ENCODE results near the gene ASS1. TPM values are rescaled to one million over a fixed set of nuclear protein-coding genes. Genes with fewer than 3 reads are reported as not detected.

The ASS1 gene
- total and polyA plus RNA-seq, 2 of the 13 experiments (the other 11 are each of a cell fraction or from before 2014, with no cell fraction given) = 77.6 to 122 TPM

- TF ChIP-seq ZNF800 (CRISPR knock-in tag; IDR thresholded peaks at IDR 0.05) = peak; percentile 84; the same call in 1 of the 2 replicates
- no peak for TF ChIP-seq RFXANK (CRISPR knock-in tag; IDR thresholded peaks at IDR 0.05)
- TF ChIP-seq ZMYM4 (CRISPR knock-in tag; IDR thresholded peaks at IDR 0.05) = peak; percentile 79; the same call in 1 of the 2 replicates
- TF ChIP-seq PAX8 (CRISPR knock-in tag; IDR thresholded peaks at IDR 0.05; ENCODE audit: borderline replicate concordance) = peak; percentile 89; the same call in 1 of the 2 replicates
- peak; percentile 81 for TF ChIP-seq FOXA3 (CRISPR knock-in tag; IDR thresholded peaks at IDR 0.05)
- TF ChIP-seq GTF3A (CRISPR knock-in tag; conservative IDR thresholded peaks at IDR 0.05) = no peak
- TF ChIP-seq GLI4 (CRISPR knock-in tag; IDR thresholded peaks at IDR 0.05; ENCODE audit: borderline replicate concordance) = no peak
- TF ChIP-seq MEIS2 (CRISPR knock-in tag; IDR thresholded peaks at IDR 0.05) = peak; percentile 98
- no peak for TF ChIP-seq ATRX (CRISPR knock-in tag; IDR thresholded peaks at IDR 0.05; ENCODE audit: borderline replicate concordance)
- peak; percentile 86 for TF ChIP-seq ZNF777 (CRISPR knock-in tag; IDR thresholded peaks at IDR 0.05)
- peak; percentile 72; the same call in 1 of the 2 replicates for TF ChIP-seq CBX5 (CRISPR knock-in tag; IDR thresholded peaks at IDR 0.05; ENCODE audit: borderline replicate concordance)
- TF ChIP-seq ZC3H4 (CRISPR knock-in tag; IDR thresholded peaks at IDR 0.05; ENCODE audit: borderline replicate concordance) = no peak
- TF ChIP-seq ZNF547 (CRISPR knock-in tag; IDR thresholded peaks at IDR 0.05) = peak; percentile 93
- 0 out of 2 replicates have a peak, but pooled peaks have one; percentile 82 for TF ChIP-seq ZNF589 (CRISPR knock-in tag; conservative IDR thresholded peaks at IDR 0.05)
- peak; percentile 98 for TF ChIP-seq ZNF232 (CRISPR knock-in tag; IDR thresholded peaks at IDR 0.05; ENCODE audit: borderline replicate concordance)
- TF ChIP-seq AGO1 (IDR thresholded peaks at IDR 0.05; ENCODE audit: low read depth, low read length, poor library complexity, severe bottlenecking) = no peak
- no peak for TF ChIP-seq FOXA1 (IDR thresholded peaks at IDR 0.05)
- TF ChIP-seq FOXA1 (CRISPR knock-in tag; IDR thresholded peaks at IDR 0.05) = peak; percentile 74
- TF ChIP-seq ETV5 (CRISPR knock-in tag; IDR thresholded peaks at IDR 0.05; ENCODE audit: borderline replicate concordance) = peak; percentile 63
- TF ChIP-seq ZNF576 (CRISPR knock-in tag; IDR thresholded peaks at IDR 0.05) = no peak
- TF ChIP-seq ZNF577 (CRISPR knock-in tag; IDR thresholded peaks at IDR 0.05; ENCODE audit: borderline replicate concordance, low read depth) = no peak
- peak; percentile 95 for TF ChIP-seq ZNF350 (CRISPR knock-in tag; IDR thresholded peaks at IDR 0.05; ENCODE audit: borderline replicate concordance, low read depth)
- peak; percentile 82; the same call in 1 of the 2 replicates for TF ChIP-seq ZSCAN30 (CRISPR knock-in tag; IDR thresholded peaks at IDR 0.05)
- TF ChIP-seq, protein P1, sequence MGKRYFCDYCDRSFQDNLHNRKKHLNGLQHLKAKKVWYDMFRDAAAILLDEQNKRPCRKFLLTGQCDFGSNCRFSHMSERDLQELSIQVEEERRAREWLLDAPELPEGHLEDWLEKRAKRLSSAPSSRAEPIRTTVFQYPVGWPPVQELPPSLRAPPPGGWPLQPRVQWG (CRISPR knock-in tag; IDR thresholded peaks at IDR 0.05; ENCODE audit: borderline replicate concordance, low read depth) = no peak
- TF ChIP-seq, protein P2, sequence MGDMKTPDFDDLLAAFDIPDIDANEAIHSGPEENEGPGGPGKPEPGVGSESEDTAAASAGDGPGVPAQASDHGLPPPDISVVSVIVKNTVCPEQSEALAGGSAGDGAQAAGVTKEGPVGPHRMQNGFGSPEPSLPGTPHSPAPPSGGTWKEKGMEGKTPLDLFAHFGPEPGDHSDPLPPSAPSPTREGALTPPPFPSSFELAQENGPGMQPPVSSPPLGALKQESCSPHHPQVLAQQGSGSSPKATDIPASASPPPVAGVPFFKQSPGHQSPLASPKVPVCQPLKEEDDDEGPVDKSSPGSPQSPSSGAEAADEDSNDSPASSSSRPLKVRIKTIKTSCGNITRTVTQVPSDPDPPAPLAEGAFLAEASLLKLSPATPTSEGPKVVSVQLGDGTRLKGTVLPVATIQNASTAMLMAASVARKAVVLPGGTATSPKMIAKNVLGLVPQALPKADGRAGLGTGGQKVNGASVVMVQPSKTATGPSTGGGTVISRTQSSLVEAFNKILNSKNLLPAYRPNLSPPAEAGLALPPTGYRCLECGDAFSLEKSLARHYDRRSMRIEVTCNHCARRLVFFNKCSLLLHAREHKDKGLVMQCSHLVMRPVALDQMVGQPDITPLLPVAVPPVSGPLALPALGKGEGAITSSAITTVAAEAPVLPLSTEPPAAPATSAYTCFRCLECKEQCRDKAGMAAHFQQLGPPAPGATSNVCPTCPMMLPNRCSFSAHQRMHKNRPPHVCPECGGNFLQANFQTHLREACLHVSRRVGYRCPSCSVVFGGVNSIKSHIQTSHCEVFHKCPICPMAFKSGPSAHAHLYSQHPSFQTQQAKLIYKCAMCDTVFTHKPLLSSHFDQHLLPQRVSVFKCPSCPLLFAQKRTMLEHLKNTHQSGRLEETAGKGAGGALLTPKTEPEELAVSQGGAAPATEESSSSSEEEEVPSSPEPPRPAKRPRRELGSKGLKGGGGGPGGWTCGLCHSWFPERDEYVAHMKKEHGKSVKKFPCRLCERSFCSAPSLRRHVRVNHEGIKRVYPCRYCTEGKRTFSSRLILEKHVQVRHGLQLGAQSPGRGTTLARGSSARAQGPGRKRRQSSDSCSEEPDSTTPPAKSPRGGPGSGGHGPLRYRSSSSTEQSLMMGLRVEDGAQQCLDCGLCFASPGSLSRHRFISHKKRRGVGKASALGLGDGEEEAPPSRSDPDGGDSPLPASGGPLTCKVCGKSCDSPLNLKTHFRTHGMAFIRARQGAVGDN (CRISPR knock-in tag; IDR thresholded peaks at IDR 0.05) = peak; percentile 99
Observed at GRCh38 chr9:130450344-130451003, 5.7 kb downstream of the ASS1 start (continued).

Measured in HepG2 (cell line).